HK-2 (cell line): ENCODE measurements around the gene GOLIM4.

Source experiments
- DNase-seq: peaks from one replicate; pipeline ENCODE4 v3.0.0-alpha.2; 2018; ENCODE audit not compliant: unreplicated experiment

Gene GOLIM4

GRCh38 chr3:167996514-167996913 lies 99.2 kb downstream of the GOLIM4 start:
- no peak for DNase-seq

- DNase-seq = no peak
Observed at GRCh38 chr3:167992381-167992780, 103.3 kb downstream of the GOLIM4 start.

DNA sequence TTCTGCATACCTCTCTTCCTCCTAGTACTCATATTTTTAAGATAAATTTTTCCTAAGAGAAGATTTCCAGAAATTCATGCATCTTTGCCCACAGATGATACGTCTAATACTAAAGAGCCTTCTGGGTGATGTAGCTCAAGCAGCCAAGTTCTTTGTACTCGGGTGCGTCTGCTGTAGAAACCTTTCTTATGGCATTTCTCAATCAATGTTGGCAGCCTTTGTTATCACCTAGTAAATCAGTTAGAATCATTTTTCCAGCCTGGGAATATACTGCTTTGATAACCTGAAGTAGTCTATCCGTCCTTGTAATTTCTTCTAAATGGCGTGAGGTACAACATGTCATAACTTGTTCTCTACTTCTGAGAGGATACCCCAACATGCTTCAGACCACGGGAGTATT lies 104.5 kb downstream of the GOLIM4 start:
- DNase-seq = no peak

- DNase-seq = no peak
Observed at GRCh38 chr3:167989999-167990398, 105.7 kb downstream of the GOLIM4 start.

DNA sequence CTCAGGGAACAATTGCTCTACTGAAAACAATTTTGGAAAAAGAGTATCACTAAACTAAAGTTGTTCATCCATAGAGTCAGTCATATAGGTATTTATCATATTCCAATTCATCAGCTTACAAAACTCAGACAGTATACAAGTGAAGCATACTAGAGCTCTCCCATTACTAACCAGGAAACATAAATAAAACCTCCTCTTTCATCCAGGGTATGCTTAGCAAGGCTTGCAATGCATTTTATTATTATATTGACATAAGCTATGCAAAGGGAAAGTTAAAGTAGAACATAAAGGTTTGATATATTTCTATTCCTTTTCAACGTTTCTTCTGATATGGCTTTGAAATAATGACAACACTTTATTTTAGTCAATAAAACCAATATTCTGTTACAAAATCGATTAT lies 106.7 kb downstream of the GOLIM4 start:
- no peak for DNase-seq

DNA sequence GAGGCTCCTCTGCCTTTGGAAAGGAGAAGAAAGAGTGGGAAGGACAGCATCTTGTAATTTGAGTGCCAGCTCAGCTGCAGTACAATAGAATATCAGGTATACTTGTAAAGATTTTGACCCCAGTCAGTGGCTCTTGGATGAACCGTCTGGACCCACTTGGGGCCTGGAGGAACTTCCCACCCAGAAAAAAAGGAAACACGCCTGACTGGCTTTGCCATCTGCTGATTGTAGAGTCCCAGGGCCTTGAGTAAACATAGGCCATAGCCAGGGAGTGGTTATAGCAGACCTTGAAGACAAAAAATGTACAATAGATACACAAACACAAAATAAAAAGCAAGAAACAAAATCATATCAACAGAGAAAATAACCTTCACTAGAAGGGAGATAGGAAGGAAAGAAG lies 112.1 kb downstream of the GOLIM4 start:
- no peak for DNase-seq

- no peak for DNase-seq
Observed at GRCh38 chr3:167978486-167978885, 117.2 kb downstream of the GOLIM4 start.

GRCh38 chr3:167978071-167978470 lies 117.7 kb downstream of the GOLIM4 start:
- no peak for DNase-seq

DNA sequence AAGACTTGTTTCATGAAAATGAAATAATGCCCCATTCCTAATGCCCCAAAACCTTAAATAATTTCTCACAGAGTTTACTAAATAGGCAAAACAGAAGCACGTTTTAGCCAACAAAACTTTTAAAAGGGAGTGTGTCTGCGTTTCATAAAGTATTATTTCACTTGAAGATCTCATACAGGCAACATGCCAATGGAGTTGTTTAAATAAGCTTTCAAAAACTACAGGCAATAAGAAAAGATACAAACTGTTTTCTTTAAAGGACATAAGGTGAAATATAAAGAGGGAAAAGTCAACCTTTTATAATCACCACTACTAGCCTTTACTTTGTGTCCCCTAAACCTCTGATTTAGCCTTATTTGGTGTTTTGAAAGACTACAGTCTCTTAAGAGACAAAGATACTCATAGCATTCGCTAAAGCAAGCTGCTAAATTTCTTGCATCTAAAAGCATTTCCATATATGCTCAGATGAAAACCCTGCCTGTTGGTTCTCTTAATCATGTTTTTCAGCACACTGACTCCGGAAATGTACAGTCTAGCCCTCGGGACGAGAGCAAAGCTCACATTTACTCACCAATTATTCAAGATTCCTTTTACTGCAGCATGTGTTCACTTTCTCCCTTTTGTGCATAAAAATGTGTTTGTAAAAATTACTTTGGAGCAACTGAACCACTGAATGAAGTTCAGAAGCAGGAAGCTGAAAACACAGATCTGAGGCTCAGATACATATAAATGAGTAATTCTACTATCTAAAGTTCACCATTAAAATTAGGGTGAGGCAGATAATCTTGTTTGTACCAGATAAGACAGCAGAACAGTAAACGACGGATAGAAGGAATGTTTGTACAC lies 119.0 kb downstream of the GOLIM4 start:
- no peak for DNase-seq

DNA sequence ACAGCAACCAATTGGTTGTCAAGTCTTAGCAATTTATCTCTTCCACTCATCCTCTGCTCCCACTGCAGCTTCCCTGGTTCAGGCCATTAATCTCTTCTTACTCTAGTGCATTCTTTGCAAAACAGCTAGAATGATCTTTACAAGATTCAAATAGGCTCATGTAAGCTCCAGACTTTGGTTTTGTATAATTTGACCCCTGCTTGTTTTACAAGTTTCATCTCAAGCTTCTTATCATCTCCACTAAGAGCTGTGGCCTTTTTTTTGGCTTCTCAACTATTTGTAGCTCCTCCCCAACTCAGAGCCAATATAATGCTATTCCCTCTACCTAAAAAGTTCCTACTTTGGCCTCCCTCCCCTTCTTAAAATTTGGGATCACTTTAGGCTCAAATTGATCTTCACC lies 121.8 kb downstream of the GOLIM4 start:
- DNase-seq = no peak

DNA sequence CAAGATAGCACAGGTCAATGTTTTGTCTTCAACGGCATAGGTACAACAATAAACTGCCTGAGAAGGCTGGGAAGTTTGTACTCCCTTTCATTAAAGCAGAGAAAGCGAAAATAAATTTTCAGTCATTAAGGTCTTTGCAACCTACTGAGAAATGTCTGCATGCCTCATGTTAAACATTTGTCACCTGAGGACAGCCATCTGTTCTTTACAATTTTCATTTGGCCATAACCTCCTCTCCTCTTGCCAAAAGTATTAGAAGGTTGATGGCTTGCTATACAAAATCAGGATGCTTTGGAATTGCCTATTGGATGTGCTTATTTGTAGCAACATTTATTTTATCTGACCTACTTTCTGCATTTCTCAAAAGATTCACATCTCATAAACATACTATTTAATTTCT lies 122.7 kb downstream of the GOLIM4 start:
- no peak for DNase-seq

DNA sequence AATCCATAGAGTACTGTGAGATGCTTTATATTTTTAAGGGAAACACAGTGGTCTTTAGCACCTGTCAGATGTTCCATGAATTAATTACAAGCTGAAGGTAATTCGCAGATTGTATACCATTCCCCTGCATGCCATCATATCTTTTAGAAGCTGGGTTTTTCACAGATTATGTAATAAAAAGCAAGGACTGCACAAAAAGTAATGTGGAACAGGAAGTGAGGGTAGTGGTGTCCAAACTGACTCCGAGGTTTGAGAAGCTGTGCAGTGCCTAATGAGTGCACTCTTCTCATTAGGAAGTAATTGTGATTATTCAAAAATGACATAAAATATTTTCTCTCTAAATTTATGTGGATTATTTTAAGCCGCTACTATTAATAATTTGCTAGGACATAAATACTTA lies 123.2 kb downstream of the GOLIM4 start:
- DNase-seq = no peak

DNA sequence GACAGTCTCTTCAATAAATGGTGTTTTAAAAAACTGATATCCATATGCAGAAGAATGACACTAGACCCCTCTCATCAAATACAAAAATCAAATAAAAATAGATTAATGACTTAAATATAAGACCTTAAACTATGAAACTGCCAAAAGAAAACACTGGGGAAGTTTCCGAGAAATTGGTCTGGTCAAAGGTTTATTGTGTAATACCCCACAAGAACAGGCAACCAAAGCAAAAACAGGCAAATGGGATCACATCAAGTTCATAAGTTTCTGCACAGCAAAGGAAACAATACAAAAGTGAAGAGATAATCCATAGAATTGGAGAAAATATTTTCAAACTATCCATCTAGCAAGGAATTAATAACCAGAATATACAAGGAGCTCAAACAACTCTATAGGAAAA lies 126.2 kb downstream of the GOLIM4 start:
- no peak for DNase-seq

DNA sequence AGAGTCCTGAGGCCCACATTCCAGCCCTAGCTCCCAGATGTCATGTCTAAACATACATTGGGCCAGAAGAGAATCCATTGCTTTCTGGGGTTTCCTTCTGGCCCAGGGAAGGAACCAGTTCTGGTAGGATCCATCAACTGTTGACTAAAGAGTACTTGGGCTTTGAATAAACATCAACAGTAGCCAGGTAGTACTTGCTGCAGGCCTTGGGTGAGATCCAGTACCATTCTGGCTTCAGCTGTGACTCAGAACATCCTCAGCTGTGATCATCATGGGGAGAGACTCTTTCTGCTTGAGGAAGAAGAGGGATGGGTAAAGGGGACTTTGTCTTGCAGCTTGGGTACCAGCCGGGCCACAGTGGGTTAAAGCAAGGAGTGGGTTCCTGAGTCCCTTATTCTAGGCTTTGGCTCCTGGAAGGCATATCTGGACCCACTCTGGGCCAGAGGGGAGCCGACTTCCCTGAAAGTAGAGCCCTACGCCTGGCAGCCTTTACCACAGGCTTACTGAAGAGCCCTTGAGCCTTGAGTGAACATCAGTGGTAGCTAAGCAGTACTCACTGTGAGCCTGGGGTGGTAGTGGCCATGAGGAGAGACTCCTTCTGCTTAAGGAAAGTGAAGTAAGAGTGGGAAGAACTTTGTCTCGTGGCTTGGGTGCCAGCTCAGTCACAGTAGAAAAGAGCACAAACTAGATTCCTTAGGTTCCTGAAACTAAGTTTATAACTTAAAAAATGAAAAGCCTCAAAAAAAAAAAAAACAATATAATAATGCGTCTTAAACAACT lies 128.3 kb downstream of the GOLIM4 start:
- no peak for DNase-seq
